Common myeloid progenitor, CD34-positive (primary cell): ENCODE results near the gene ZNF664.

ENCODE experiments used
- CTCF ChIA-PET: fragments of 350-600 bp; sonication (Branson Sonifier 250); formaldehyde crosslinking; loops from one replicate; lab custom pipeline; 2021; ENCODE audit warnings: antibody characterized with exemption; lab: Charles Lee
- POLR2A ChIA-PET: fragments of 350-600 bp; sonication (Branson Sonifier 250); formaldehyde crosslinking; loops from one replicate; lab custom pipeline; 2021; ENCODE audit warnings: antibody characterized with exemption; lab: Charles Lee
- DNase-seq, 3 donors: peaks; one replicate each; pipeline versions ENCODE4 v3.0.0 to v3.0.0-alpha.2; 2013
- H3K27ac ChIP-seq, 2 experiments: 1 replicate in 1 of 2; 2 replicates in 1 of 2; pipeline ENCODE4 v1.7.0; 2013; ENCODE audit warnings: inconsistent platforms in 2 of 2, low read length in 2 of 2, mild to moderate bottlenecking in 2 of 2, low read depth in 1 of 2, moderate library complexity in 1 of 2; ENCODE audit not compliant: severe bottlenecking in 2 of 2, insufficient read depth in 1 of 2, poor library complexity in 1 of 2
- H3K27me3 ChIP-seq, 5 experiments: replicated peaks in 2 of 5; 1 replicate in 3 of 5; 2 replicates in 2 of 5; pipeline versions ENCODE4 v1.6.1 to v1.7.0; 2013; ENCODE audit warnings: low read length in 4 of 5, mild to moderate bottlenecking in 2 of 5, moderate library complexity in 2 of 5, inconsistent platforms in 1 of 5; ENCODE audit not compliant: insufficient read depth in 5 of 5, control insufficient read depth in 4 of 5
- H3K36me3 ChIP-seq, 4 experiments: 1 replicate in 2 of 4; 2 replicates in 2 of 4; pipeline versions ENCODE4 v1.6.1 to v1.7.0; 2013; ENCODE audit warnings: low read length in 3 of 4, control low read depth in 1 of 4, mild to moderate bottlenecking in 1 of 4; ENCODE audit not compliant: control insufficient read depth in 4 of 4, insufficient read depth in 4 of 4
- H3K4me1 ChIP-seq, 4 experiments: 1 replicate in 3 of 4; 2 replicates in 1 of 4; pipeline versions ENCODE4 v1.6.1 to v1.7.1; 2013; ENCODE audit warnings: low read length in 3 of 4, mild to moderate bottlenecking in 3 of 4, control low read depth in 1 of 4, inconsistent platforms in 1 of 4, moderate library complexity in 1 of 4; ENCODE audit not compliant: control insufficient read depth in 4 of 4, insufficient read depth in 4 of 4; ENCODE audit errors: control extremely low read depth in 1 of 4
- H3K4me3 ChIP-seq, 7 experiments: 1 replicate in 4 of 7; 2 replicates in 3 of 7; pipeline versions ENCODE4 v1.5.1 to v1.7.0; 2013; ENCODE audit warnings: mild to moderate bottlenecking in 7 of 7, low read length in 6 of 7, moderate library complexity in 6 of 7, inconsistent platforms in 2 of 7, low read depth in 2 of 7, control low read depth in 1 of 7; ENCODE audit not compliant: insufficient read depth in 4 of 7, control insufficient read depth in 1 of 7; ENCODE audit errors: extremely low read depth in 1 of 7
- H3K9me3 ChIP-seq, 5 experiments: 1 replicate in 4 of 5; 2 replicates in 1 of 5; pipeline versions ENCODE4 v1.6.1 to v1.7.1; 2013; ENCODE audit warnings: low read length in 4 of 5, mild to moderate bottlenecking in 2 of 5, inconsistent platforms in 1 of 5, low read depth in 1 of 5, moderate library complexity in 1 of 5; ENCODE audit not compliant: control insufficient read depth in 4 of 5, insufficient read depth in 2 of 5; ENCODE audit errors: control extremely low read depth in 1 of 5
- WGBS: methylation state at CpG from one replicate; pipeline ENCODE4 v1.1.5; 2013; ENCODE audit not compliant: insufficient coverage; 5-methylcytosine and 5-hydroxymethylcytosine counted together

ZNF664 gene

GRCh38 chr12:123949770-123950165 is 23.2 kb upstream of the ZNF664 start:
- DNase-seq, result no peak
- ChIA-PET POLR2A (no interaction called here), CTCF (no interaction called here)

GRCh38 chr12:123950476-123951349 is 22.3 kb upstream of the ZNF664 start:
- 97% methylated on average over 14 of the region's 15 CpGs for WGBS
- H3K4me1 ChIP-seq, result no peaks in the 10 kb centered on the region
- no peak overlapping the region for H3K27ac ChIP-seq
- no peaks in the 10 kb centered on the region for H3K9me3 ChIP-seq
- no peak for DNase-seq
- POLR2A ChIA-PET, result no interaction called here
- H3K36me3 ChIP-seq, result peaks cover 0 to 4% (median 0%) of the 10 kb centered on the region in 4 experiments
- CTCF ChIA-PET, result no interaction called here
- H3K27me3 ChIP-seq, result no peaks in the 10 kb centered on the region
- no peak overlapping the region for H3K4me3 ChIP-seq

More at GRCh38 chr12:123949770-123950165, 23.2 kb upstream of the ZNF664 start:
- Histone ChIP-seq H3K27me3 (no peaks in the 10 kb centered on the region), H3K27ac (no peak overlapping the region), H3K4me3 (no peak overlapping the region), H3K4me1 (no peaks in the 10 kb centered on the region), H3K9me3 (no peaks in the 10 kb centered on the region), H3K36me3 (peaks cover 0 to 8% (median 2%) of the 10 kb centered on the region in 4 experiments)
- 97% methylated on average over 14 of the region's 15 CpGs for WGBS

GRCh38 chr12:123951467-123951866 is 21.5 kb upstream of the ZNF664 start:
- WGBS, result 100% methylated on average over 3 of the region's 4 CpGs
- ChIA-PET POLR2A (no interaction called here), CTCF (no interaction called here)
- no peak for DNase-seq
- Histone ChIP-seq H3K27ac (no peak overlapping the region), H3K36me3 (peaks cover 0 to 4% (median 0%) of the 10 kb centered on the region in 4 experiments), H3K4me1 (no peaks in the 10 kb centered on the region), H3K9me3 (no peaks in the 10 kb centered on the region), H3K4me3 (no peak overlapping the region), H3K27me3 (no peaks in the 10 kb centered on the region)

GRCh38 chr12:123952037-123952436 is 21.0 kb upstream of the ZNF664 start:
- Histone ChIP-seq H3K4me1 (no peaks in the 10 kb centered on the region), H3K27me3 (no peaks in the 10 kb centered on the region), H3K27ac (no peak overlapping the region), H3K9me3 (no peaks in the 10 kb centered on the region), H3K36me3 (peaks cover 0 to 4% (median 0%) of the 10 kb centered on the region in 4 experiments), H3K4me3 (no peak overlapping the region)
- ChIA-PET CTCF (interaction anchor here (1.1 kb wide), 1 partner anchor 25 kb away, joined by 6 read pairs; no protein-coding TSS in a partner anchor), POLR2A (no interaction called here)
- no peak for DNase-seq
- no CpG with 5 or more reads among the region's 2 CpGs for WGBS

GRCh38 chr12:123954647-123955350 is 18.2 kb upstream of the ZNF664 start:
- Histone ChIP-seq H3K27me3 (no peaks in the 10 kb centered on the region), H3K36me3 (no peaks in the 10 kb centered on the region), H3K4me3 (no peak overlapping the region), H3K27ac (no peak overlapping the region), H3K9me3 (no peaks in the 10 kb centered on the region), H3K4me1 (no peaks in the 10 kb centered on the region)
- over 99% methylated on average over 8 of the region's 10 CpGs for WGBS
- ChIA-PET POLR2A (no interaction called here), CTCF (interaction anchor here (0.8 to 1.3 kb wide), 2 partner anchors 14 to 21 kb away, joined by 3 read pairs; no protein-coding TSS in a partner anchor)
- DNase-seq, result no peak

- WGBS, result 95% methylated on average over 3 of the region's 9 CpGs
- Histone ChIP-seq H3K9me3 (no peaks in the 10 kb centered on the region), H3K4me3 (no peak overlapping the region), H3K27me3 (no peaks in the 10 kb centered on the region), H3K27ac (no peak overlapping the region), H3K36me3 (no peaks in the 10 kb centered on the region), H3K4me1 (no peaks in the 10 kb centered on the region)
- POLR2A ChIA-PET, result interaction anchor here (0.6 kb wide), 1 partner anchor 1542 kb away, joined by 3 read pairs; no protein-coding TSS in a partner anchor
- CTCF ChIA-PET, result interaction anchor here (0.7 to 1.3 kb wide), 2 partner anchors 16 to 37 kb away, joined by 3 read pairs; no protein-coding TSS in a partner anchor
- DNase-seq, result no peak
Observed at GRCh38 chr12:123956249-123956648, 16.8 kb upstream of the ZNF664 start.

GRCh38 chr12:123957196-123957595 is 15.8 kb upstream of the ZNF664 start:
- no peaks in the 10 kb centered on the region for H3K9me3 ChIP-seq
- CTCF ChIA-PET, result no interaction called here
- H3K4me1 ChIP-seq, result no peaks in the 10 kb centered on the region
- WGBS, result 100% methylated on average over 3 of the region's 3 CpGs
- no peaks in the 10 kb centered on the region for H3K36me3 ChIP-seq
- H3K27ac ChIP-seq, result no peak overlapping the region
- DNase-seq, result no peak
- no peaks in the 10 kb centered on the region for H3K27me3 ChIP-seq
- POLR2A ChIA-PET, result no interaction called here
- no peak overlapping the region for H3K4me3 ChIP-seq
